KMS-11 (cell line): ENCODE data around the gene CCDC91.

Experiments
- H2AFZ ChIP-seq: fragments of 200-600 bp; sonication (generic); 2 replicates; pipeline ENCODE4 v1.6.1; 2016; ENCODE audit warnings: antibody characterized with exemption, mixed run types, low read depth
- H3K27ac ChIP-seq: fragments of 200-600 bp; sonication (generic); 2 replicates; pipeline ENCODE4 v1.6.1; 2016; ENCODE audit warnings: mild to moderate bottlenecking, mixed run types
- H3K27me3 ChIP-seq: fragments of 200-600 bp; sonication (generic); 2 replicates; pipeline ENCODE4 v1.6.1; 2017; ENCODE audit warnings: mild to moderate bottlenecking, low read depth, mixed run types, moderate library complexity; ENCODE audit not compliant: insufficient read depth
- H3K36me3 ChIP-seq: fragments of 200-600 bp; sonication (generic); 2 replicates; pipeline ENCODE4 v1.6.1; 2017; ENCODE audit warnings: mild to moderate bottlenecking, mixed run types; ENCODE audit not compliant: insufficient read depth
- H3K4me1 ChIP-seq: fragments of 200-600 bp; sonication (generic); 2 replicates; pipeline ENCODE4 v1.6.1; 2016; ENCODE audit warnings: mild to moderate bottlenecking, low read depth, mixed run types; ENCODE audit not compliant: poor library complexity, severe bottlenecking
- H3K4me2 ChIP-seq: fragments of 200-600 bp; sonication (generic); 2 replicates; pipeline ENCODE4 v1.7.0; 2016; ENCODE audit warnings: mild to moderate bottlenecking, mixed run types
- H3K4me3 ChIP-seq: fragments of 200-600 bp; sonication (generic); IDR thresholded peaks from 2 replicates; pipeline ENCODE4 v1.6.1; 2017; ENCODE audit warnings: low read depth, low read length, mixed read lengths; ENCODE audit not compliant: insufficient read depth
- H3K79me2 ChIP-seq: fragments of 200-600 bp; sonication (generic); 2 replicates; pipeline ENCODE4 v1.6.1; 2016; ENCODE audit warnings: low read depth, mixed run types; ENCODE audit not compliant: insufficient read depth
- H3K9ac ChIP-seq: fragments of 200-600 bp; sonication (generic); 2 replicates; pipeline ENCODE4 v1.6.1; 2016; ENCODE audit warnings: mild to moderate bottlenecking, mixed run types
- H4K20me1 ChIP-seq: fragments of 200-600 bp; sonication (generic); 2 replicates; pipeline ENCODE4 v1.6.1; 2016; ENCODE audit warnings: mild to moderate bottlenecking, mixed run types; ENCODE audit not compliant: insufficient read depth
- CTCF ChIP-seq: fragments of 200-600 bp; sonication (generic); conservative IDR thresholded peaks from 2 replicates; pipeline ENCODE4 v1.6.1; 2017; ENCODE audit warnings: low read depth, mild to moderate bottlenecking, antibody characterized with exemption, low read length, moderate library complexity, mixed read lengths

Gene CCDC91

GRCh38 chr12:28456934-28457710 lies 266.9 kb downstream of the CCDC91 start:
- no peak overlapping the region for H3K9ac ChIP-seq
- H3K79me2 ChIP-seq: no peaks in the 10 kb centered on the region
- H4K20me1 ChIP-seq: no peaks in the 10 kb centered on the region
- H3K4me3 ChIP-seq: no peak overlapping the region
- no peaks in the 10 kb centered on the region for H3K36me3 ChIP-seq
- H3K27me3 ChIP-seq: no peaks in the 10 kb centered on the region
- no peak for TF ChIP-seq CTCF
- H3K4me2 ChIP-seq: peak overlapping the region; percentile 34; the same call in 1 of the 2 replicates
- no peak overlapping the region for H3K27ac ChIP-seq
- no peak overlapping the region for H2AFZ ChIP-seq
- peaks cover 18% of the 10 kb centered on the region for H3K4me1 ChIP-seq

DNA sequence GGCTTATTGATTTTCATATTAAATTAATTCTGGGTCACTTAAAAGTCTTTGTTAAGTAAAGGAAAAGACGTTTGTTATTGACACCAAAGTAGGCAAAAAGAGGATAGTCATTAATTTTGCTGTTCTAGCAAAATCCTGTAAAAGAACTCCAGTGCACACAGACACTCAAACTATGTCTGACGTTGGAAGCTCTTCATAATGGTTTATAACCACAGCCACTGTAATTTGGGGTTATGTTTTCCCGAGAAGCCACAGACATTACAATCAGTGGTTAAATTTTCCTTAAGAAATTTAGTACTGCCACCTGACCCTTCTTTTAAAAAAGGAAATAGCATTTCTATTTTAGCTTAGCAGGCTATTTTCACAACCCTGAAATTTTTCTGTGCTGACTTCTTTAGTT lies 267.5 kb downstream of the CCDC91 start:
- Histone ChIP-seq H3K9ac (no peak overlapping the region), H3K36me3 (no peaks in the 10 kb centered on the region), H2AFZ (no peak overlapping the region), H3K4me1 (peaks cover 18% of the 10 kb centered on the region), H3K27ac (no peak overlapping the region), H3K27me3 (no peaks in the 10 kb centered on the region), H3K4me2 (peak overlapping the region; percentile 34; the same call in 1 of the 2 replicates), H3K4me3 (no peak overlapping the region), H4K20me1 (no peaks in the 10 kb centered on the region), H3K79me2 (no peaks in the 10 kb centered on the region)
- no peak for TF ChIP-seq CTCF

DNA sequence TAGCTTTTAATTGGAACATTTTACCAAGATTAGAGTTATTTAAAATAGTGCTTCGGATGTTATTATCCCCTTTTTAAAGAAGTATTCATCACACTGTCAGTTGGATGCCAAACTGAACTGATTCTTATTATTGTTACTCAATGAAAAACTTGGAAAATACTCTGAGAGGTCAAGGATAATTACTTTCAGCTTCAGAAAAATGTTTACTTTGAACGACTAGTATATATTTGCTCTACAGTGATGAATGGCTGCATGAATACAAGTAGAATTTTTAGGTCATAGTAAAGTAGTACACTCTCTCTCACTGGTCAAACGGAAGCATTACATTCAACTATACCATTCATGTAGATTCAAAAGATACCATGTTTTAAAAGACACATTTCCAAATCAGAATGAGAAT lies 269.2 kb downstream of the CCDC91 start:
- no peaks in the 10 kb centered on the region for H4K20me1 ChIP-seq
- H3K36me3 ChIP-seq: no peaks in the 10 kb centered on the region
- H3K79me2 ChIP-seq: no peaks in the 10 kb centered on the region
- H2AFZ ChIP-seq: no peak overlapping the region
- H3K27me3 ChIP-seq: no peaks in the 10 kb centered on the region
- H3K4me2 ChIP-seq: no peak overlapping the region
- H3K9ac ChIP-seq: no peak overlapping the region
- no peak overlapping the region for H3K27ac ChIP-seq
- TF ChIP-seq CTCF: no peak
- H3K4me3 ChIP-seq: no peak overlapping the region
- H3K4me1 ChIP-seq: peaks cover 18% of the 10 kb centered on the region

DNA sequence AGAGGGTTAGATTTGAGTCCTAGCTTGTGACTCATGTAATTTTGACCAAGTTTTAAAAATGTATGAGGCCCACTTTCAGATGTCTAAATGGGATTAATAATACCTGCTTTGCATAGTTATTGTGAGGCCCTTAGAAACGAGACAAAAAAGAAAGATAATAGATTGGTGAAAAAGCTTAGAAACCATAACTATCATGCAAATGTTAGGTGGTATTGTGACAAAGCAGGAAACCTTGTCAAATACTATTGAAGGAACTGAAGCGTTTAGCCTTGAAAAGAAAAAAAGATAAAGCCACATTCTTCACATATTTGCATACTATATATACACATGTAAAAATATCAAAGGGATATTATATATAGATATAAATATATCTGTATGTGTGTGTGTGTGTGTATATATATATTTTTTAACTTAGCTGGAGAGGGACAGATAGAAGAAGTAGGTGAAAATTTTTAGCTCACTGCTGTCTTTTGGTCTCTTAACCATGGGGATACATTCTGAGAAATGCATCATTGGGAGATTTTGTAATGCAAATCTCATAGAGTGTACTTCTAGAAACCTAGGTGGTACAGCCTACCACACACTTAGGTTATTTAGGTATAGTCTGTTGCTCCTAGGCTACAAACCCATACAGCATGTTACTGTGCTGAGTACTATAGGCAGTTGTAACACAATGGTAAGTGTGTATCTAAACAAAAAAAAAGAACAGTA lies 270.3 kb downstream of the CCDC91 start:
- no peaks in the 10 kb centered on the region for H3K27me3 ChIP-seq
- no peak overlapping the region for H3K9ac ChIP-seq
- H3K79me2 ChIP-seq: no peaks in the 10 kb centered on the region
- H3K36me3 ChIP-seq: no peaks in the 10 kb centered on the region
- H2AFZ ChIP-seq: no peak overlapping the region
- no peak overlapping the region for H3K4me3 ChIP-seq
- H3K4me1 ChIP-seq: peaks cover 18% of the 10 kb centered on the region
- H3K4me2 ChIP-seq: no peak overlapping the region
- no peak overlapping the region for H3K27ac ChIP-seq
- no peaks in the 10 kb centered on the region for H4K20me1 ChIP-seq
- no peak for TF ChIP-seq CTCF
